IPS-NIHi11 (cell line): Measurements from ENCODE around the gene PCDHA5.
"Not testable (repeated sequence)": the region's sequence is repeated elsewhere in the genome, so short reads cannot be mapped to it uniquely, and the experiment has no call there.

Experiments used
- DNase-seq: peaks from one replicate; pipeline ENCODE4 v3.0.0; 2012; ENCODE audit warnings: mixed read lengths, low spot score

The PCDHA5 gene

GRCh38 chr5:140823475-140823874 is 2.1 kb downstream of the PCDHA5 start:
- DNase-seq, result no peak

- no peak for DNase-seq
These were observed 6.4 kb downstream of the PCDHA5 start, which contains the start of gene PCDHA6 for GRCh38 chr5:140827704-140828361. Gene PCDHA6, plus strand, starts transcription at chr5:140827960. Its CDS starts 132 bp downstream, at chr5:140828092.

GRCh38 chr5:140828362-140828737 is 6.9 kb downstream of the PCDHA5 start:
- DNase-seq, result no peak

GRCh38 chr5:140829511-140830501 is 8.4 kb downstream of the PCDHA5 start:
- not testable (repeated sequence) for DNase-seq

- no peak for DNase-seq
These were observed 12.6 kb downstream of the PCDHA5 start, which contains the start of gene PCDHA7 for GRCh38 chr5:140833993-140834392. Gene PCDHA7, plus strand, starts transcription at chr5:140834269. Its CDS starts 115 bp downstream, at chr5:140834384.

- not testable (repeated sequence) for DNase-seq
These were observed 13.1 kb downstream of the PCDHA5 start for GRCh38 chr5:140834439-140835008.

- DNase-seq, result no peak
These were observed 14.5 kb downstream of the PCDHA5 start for GRCh38 chr5:140835622-140836510.

GRCh38 chr5:140840978-140841962 is 19.9 kb downstream of the PCDHA5 start, which contains the start of gene PCDHA8:
Gene PCDHA8, plus strand, starts transcription at chr5:140841187. Its CDS starts 135 bp downstream, at chr5:140841322.
- DNase-seq, result peak; percentile 42

- no peak for DNase-seq
These were observed 21.7 kb downstream of the PCDHA5 start for GRCh38 chr5:140842798-140843733.

GRCh38 chr5:140848139-140849102 is 27.0 kb downstream of the PCDHA5 start, which contains the start of gene PCDHA9:
Gene PCDHA9, plus strand, starts transcription at chr5:140848382. Its CDS starts 114 bp downstream, at chr5:140848496.
- DNase-seq, result not testable (repeated sequence)

- DNase-seq, result not testable (repeated sequence)
These were observed 28.6 kb downstream of the PCDHA5 start for GRCh38 chr5:140849831-140850634.

- DNase-seq, result peak; percentile 55
These were observed 34.6 kb downstream of the PCDHA5 start, which contains the start of gene PCDHA10 for GRCh38 chr5:140855772-140856674. Gene PCDHA10, plus strand, starts transcription at chr5:140855897. Its CDS starts 152 bp downstream, at chr5:140856049.

- no peak for DNase-seq
These were observed 36.0 kb downstream of the PCDHA5 start for GRCh38 chr5:140857177-140857986.

GRCh38 chr5:140857987-140858240 is 36.5 kb downstream of the PCDHA5 start:
- DNase-seq, result no peak
